Ecto neural progenitor cell (in vitro differentiated cells): ENCODE results near the gene UTF1.

Experiments
- DNase-seq: peaks from one replicate; pipeline ENCODE4 v3.0.0-alpha.2; 2018; ENCODE audit warnings: low spot score

Gene UTF1

DNA sequence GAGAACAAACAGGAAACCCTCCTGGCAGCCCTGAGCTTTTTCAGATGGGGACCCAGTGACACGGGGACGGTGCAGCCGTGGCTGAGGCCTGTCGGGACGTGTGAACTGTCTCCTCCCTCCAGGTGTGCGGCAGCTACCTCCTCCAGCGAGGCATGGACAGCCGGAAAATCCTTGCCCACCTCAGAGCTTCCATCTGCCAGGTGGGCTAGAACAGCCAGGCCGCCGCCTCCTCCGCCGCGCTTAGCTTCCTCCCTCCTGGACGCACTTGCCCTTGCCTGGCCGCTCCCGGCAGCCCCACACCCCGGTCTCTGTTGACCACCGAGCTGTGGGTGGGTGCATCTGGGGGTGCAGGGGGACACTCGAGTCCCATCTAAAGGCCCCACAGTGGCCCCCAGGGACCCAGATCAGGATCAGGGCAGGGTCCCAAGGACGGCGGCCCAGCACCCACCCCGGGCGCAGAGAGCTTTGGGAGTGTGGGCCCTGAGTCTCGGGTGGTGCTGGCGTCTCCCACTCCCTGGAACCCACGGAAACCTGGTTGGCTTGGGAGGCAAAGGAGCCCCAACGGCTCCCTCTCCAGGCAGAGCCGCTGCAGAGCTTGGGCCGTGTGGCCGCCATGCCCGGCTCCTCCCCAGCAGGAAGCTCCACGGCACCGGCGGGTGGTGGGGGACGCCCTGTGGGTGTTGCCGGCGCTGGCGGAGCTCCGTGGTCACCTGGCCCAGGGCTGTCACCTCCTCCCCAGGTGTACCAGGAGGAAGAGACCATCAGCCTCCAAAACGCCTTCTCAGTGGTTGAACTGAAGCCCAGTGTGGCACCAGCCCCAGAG is 32.9 kb upstream of the UTF1 start:
- DNase-seq, result no peak

GRCh38 chr10:133197786-133198185 is 32.2 kb upstream of the UTF1 start:
- DNase-seq, result no peak

- no peak for DNase-seq
Observed at GRCh38 chr10:133198206-133198605, 31.8 kb upstream of the UTF1 start.

DNA sequence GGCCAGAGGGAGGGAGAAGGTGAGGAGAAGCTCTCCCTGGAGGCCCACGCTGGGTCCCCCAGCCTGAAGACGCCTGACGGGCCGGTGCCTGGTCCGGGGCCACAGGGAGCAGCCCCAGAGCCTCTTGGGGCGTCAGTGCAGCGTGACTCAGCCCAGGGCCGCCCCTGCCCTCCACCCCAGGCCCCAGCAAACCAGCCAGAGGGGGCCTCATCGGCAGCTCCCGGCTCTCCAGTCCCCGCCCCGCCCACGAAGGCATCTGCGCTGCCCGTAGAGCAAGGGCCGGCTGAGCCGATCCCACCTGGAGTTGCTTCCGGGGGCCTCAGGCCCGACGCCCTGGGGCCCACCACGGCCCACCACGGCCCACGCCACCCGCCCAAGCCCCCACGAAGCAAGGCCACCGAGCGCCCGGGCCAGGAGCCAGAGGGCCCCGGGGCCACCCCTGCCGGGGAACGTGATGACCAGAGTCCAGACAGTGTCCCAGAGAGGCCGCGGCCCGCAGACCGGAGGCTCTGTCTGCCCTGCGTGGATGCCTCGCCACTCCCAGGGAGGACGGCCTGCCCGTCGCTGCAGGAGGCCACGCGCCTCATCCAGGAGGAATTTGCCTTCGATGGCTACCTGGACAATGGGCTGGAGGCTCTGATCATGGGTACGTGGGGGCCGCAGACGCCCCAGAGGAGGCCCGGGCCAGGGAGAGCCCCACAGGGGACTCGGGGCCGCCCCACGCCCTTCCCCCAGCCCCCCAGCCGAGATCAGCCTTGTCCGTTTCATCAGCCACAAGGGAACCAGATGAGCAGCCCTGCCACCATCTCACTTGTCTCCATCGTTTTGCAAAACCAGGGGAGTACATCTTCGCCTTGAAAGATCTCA is 31.2 kb upstream of the UTF1 start:
- DNase-seq, result no peak

DNA sequence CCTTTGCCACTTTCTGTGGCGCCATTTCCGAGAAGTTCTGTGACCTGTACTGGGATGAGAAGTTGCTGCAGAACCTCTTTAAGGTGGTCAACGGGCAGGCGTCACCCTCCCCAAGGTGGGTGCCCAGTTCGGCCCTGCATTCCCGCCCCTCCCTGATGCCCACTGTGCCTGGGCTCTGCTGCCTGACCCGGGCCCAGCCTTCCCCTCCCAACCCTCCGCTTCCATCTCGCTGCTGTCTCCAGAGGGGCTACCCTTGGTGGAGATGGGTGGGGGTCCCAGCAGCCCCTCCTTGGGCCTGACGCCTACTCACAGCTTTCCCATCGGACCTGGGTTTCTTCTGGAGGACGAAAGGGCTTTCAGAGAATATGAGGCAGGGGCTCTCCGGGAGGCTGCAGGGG is 30.5 kb upstream of the UTF1 start:
- no peak for DNase-seq

- no peak for DNase-seq
Observed at GRCh38 chr10:133199992-133200611, 29.9 kb upstream of the UTF1 start.

- no peak for DNase-seq
Observed at GRCh38 chr10:133200621-133201031, 29.4 kb upstream of the UTF1 start.

DNA sequence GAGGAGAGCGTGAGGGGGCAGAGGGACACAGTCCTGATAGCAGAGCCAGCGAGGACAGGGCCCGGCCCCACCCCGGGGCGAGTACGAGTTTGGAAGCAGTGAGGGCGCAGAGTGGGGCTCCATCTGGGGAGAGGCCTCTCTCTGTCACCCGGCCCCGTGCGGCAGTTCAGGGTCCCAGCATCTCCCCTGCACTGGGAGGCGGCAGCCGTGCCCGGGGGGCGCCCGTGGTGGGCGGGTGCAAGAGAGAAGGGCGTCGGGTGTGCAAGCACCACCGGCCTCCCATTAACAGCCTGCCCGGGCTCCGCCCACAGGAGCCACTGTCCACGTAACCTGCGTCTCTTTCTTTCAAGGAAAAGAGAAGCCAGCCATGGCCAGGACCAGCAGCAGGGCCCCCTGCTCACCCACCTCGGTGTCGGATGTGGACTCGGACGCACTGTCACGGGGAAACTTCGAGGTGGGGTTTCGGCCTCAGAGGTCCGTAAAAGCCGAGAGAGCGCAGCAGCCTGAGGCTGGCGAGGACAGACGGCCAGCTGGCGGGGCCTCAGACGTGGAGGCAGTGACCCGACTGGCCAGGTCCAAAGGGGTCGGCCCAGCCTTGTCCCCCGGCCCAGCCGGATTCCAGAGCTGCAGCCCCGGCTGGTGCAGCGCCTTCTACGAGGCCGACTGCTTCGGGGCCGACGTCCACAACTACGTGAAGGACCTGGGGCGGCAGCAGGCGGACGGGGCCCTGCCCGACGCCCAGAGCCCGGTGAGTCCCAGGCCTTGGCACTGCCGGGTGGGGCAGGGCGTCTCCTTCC is 28.7 kb upstream of the UTF1 start:
- DNase-seq, result no peak

GRCh38 chr10:133201948-133202725 is 27.9 kb upstream of the UTF1 start:
- DNase-seq, result no peak

DNA sequence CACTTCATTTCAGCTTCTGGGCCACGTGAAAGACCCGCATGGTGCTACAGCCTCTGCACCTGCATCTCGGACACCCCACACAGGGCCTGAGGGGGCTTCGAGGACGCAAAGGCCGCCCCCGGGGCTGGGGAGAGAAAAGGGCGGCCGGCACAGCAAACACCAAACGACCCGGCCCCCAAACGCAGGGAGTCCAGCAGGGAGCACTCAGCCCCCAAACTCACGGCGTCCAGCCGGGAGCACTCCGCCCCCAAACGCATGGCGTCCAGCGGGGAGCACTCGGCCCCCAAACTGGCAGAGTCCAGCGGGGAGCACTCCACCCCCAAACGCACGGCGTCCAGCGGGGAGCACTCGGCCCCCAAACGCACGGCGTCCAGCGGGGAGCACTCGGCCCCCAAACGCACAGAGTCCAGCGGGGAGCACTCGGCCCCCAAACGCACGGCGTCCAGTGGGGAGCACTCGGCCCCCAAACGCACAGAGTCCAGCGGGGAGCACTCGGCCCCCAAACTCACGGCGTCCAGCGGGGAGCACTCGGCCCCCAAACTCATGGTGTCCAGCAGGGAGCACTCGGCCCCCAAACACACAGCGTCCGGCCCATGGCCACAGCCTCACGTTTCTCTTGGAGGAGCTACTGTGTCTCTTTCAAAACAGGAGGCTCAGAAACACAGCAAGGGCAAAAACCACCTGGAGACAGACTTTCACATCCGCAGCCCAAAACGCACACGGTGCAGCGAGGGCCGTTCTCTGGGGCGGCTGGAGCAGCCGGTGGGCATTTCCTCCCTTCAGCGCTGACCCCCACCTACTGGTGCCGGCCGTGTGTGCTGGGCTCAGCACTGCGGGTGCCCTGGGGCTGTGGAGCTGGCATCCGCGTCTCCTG is 27.0 kb upstream of the UTF1 start:
- DNase-seq, result no peak

- no peak for DNase-seq
Observed at GRCh38 chr10:133203652-133204195, 26.3 kb upstream of the UTF1 start.

DNA sequence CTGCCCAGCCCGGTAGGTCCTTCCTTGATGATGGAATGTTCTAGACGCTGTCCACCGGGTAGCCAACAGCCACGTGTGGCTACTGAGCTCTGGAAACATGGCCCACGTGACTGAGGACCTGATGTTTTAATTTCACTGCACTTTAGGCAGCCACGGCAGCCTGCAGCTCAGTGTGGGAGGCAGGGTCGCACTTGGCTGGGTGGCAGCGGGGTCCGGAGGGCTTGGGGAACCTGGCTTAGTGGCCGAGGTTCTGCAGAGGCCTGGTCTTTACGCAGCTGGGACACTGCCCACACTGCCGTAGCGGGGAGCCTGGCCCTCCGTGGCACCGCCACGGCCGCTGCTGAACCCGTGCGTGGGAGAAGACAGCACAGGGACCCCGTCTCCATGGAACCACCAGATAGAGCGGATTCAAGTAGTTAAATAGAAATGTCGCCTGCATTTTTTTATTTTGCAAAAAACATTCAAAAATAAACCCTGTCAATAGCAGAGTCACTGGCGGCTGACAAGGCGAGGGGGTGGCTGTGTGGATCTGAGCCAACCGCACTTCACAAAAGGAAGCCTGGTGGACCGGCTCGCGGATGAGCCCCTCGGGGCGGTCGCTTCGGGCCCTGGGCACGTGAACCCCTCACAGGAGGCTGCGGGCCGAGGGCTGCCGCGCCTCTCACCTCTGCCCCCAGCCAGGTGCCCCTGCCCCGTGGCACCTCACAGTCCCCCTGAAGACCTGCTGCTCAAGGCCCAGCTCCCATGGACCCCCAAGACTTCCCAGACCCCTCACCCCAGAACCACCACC is 25.6 kb upstream of the UTF1 start:
- no peak for DNase-seq

DNA sequence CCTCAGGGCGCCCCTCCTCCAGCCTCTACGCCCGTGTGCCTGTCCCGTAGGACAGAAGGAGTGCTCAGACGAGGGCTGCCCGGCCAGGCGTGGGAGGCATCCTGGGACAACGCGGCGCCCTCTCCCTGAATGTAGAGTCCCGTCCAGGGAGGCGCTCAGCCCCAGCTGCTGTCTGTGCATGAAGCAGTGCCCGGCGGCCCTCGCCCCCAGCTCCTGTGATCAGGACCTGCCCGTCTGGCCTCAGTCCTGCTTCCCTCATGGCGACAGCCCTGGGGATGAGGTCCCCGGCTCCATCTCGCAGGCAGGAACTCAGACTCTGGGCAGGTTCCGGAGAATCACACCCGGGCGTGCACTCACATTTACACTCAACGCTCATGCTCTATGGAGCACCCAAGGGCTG is 24.9 kb upstream of the UTF1 start:
- no peak for DNase-seq

- no peak for DNase-seq
Observed at GRCh38 chr10:133206356-133207040, 23.5 kb upstream of the UTF1 start.

- DNase-seq, result no peak
Observed at GRCh38 chr10:133207041-133207600, 22.9 kb upstream of the UTF1 start.

GRCh38 chr10:133207627-133208026 is 22.4 kb upstream of the UTF1 start:
- no peak for DNase-seq

GRCh38 chr10:133208466-133208865 is 21.6 kb upstream of the UTF1 start:
- DNase-seq, result no peak

DNA sequence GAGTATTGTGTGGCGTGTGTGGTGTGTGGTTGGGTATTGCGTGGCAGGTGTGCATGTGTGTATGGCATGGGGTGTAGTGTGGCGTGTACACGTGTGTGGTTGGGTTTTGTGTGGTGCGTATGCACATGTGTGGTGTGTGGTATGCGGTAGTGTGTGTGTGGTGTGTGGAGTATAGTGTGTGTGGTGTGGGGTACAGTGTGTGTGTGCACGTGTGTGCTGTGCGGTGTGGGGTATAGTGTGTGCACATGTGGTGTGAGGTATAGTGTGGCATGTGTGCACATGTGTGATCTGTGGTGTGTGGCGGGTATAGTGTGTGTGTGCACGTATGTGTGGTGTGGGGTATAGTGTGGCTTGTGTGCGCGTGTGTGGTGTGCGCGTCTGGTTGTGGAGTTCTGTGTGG is 20.9 kb upstream of the UTF1 start:
- no peak for DNase-seq
